A549 treated with CORT108297 at 1 μM for 4 hours (cell line): ENCODE data around the gene TAS1R3. TPM values are rescaled to one million over a fixed set of nuclear protein-coding genes. Genes with fewer than 3 reads are reported as not detected.

ENCODE experiments used
- total RNA-seq: library from RNA; stranded (reverse); fragments of 200-300 nt; extraction: Qiagen RNA extraction; gene quantifications from 5 replicates; pipeline ENCODE4 v1.2.3, GENCODE V29; 2022

Gene TAS1R3
- 0.12 to 0.17 TPM (median 0.14 TPM) in 5 replicates for total RNA-seq

DNA sequence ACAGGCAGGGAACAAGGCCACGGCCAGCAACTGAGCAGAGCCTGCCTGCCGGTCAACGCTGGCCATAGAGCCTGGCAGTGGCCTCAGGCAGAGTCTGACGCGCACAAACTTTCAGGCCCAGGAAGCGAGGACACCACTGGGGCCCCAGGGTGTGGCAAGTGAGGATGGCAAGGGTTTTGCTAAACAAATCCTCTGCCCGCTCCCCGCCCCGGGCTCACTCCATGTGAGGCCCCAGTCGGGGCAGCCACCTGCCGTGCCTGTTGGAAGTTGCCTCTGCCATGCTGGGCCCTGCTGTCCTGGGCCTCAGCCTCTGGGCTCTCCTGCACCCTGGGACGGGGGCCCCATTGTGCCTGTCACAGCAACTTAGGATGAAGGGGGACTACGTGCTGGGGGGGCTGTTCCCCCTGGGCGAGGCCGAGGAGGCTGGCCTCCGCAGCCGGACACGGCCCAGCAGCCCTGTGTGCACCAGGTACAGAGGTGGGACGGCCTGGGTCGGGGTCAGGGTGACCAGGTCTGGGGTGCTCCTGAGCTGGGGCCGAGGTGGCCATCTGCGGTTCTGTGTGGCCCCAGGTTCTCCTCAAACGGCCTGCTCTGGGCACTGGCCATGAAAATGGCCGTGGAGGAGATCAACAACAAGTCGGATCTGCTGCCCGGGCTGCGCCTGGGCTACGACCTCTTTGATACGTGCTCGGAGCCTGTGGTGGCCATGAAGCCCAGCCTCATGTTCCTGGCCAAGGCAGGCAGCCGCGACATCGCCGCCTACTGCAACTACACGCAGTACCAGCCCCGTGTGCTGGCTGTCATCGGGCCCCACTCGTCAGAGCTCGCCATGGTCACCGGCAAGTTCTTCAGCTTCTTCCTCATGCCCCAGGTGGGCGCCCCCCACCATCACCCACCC is at the start of gene TAS1R3:
Gene TAS1R3, plus strand, starts transcription at position 213 of the 898 bp plus-strand sequence. Its CDS starts 66 bp downstream, at position 279.

DNA sequence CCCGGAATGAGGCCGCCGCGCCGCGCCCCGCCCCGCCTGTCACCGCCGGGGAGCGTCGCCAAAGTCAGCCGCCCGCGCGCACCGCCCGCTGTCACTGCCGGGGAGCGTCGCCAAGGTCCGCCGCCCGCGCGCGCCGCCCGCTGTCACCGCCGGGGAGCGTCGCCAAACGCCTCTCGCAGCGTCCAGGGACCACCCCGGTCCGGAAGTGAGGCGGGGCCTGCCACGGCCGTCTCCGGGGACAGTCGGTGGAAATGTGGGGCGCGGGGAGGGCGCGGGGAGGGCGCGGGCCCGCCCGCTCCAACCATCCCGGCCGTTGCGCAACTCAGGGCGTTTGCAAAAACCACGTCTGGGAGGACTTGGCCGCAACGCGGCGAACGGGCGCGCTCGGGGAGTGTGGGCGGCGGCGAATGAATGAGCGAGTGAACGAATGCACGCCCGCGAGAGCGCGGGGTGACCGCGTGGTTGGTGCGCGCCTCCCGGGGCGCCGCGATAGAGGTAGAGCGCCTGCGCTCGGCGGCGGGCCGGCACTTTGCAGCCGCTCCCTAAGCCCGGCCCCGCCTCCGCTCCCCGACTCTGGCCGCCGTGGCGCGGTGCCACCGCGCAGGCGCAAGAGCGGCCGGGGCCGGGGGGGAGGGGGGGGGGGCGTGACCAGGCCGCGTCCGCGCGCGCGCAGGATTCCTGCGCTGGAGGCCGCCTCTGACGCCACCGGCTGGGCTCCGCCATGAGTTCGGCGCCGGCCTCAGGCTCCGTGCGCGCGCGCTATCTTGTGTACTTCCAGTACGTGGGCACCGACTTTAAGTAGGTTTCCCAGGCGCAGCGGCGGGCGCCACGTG is 22.9 kb upstream of the TAS1R3 start, which contains the start of the genes ACAP3 and PUSL1:
Gene ACAP3, minus strand, starts transcription at position 8 of the 833 bp plus-strand sequence. CDS start 115 bp downstream, outside the sequence.
Gene PUSL1, plus strand, starts transcription at position 675 of the 833 bp plus-strand sequence. Its CDS starts 47 bp downstream, at position 722.

DNA sequence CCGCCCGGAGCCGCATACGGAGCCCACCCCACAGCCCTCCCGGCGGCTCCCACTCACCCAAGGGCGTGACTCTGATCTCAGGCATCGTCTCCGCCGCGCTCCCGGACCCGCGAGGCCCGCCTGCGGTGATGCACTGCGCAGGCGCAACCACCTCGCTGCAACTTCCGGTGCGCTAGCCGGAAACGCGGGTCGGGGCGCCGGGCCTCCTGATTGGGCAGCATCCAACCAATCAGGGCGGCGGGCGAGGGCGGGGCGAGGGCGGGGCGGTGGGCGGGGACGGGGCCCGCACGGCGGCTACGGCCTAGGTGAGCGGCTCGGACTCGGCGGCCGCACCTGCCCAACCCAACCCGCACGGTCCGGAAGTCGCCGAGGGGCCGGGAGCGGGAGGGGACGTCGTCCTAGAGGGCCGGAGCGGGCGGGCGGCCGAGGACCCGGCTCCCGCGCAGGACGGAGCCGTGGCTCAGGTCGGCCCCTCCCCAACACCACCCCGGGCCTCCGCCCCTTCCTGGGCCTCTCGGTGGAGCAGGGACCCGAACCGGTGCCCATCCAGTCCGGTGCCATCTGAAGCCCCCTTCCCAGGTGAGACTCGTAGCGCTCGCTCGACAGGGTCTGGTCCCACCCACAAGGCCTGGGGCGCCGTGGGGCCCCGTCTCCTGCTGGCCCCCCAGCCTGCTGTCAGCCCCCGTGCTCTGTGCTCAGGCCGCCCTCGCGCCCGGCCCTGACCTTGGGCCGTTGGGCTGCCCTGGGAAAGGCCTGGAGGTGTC is 6.4 kb upstream of the TAS1R3 start, which contains the start of the genes CPTP and INTS11:
Gene CPTP, plus strand, starts transcription at position 279 of the 764 bp plus-strand sequence. CDS start 2,109 bp downstream, outside the sequence.
Gene INTS11, minus strand, starts transcription at position 137 of the 764 bp plus-strand sequence. Its CDS starts 52 bp downstream, at position 85.

DNA sequence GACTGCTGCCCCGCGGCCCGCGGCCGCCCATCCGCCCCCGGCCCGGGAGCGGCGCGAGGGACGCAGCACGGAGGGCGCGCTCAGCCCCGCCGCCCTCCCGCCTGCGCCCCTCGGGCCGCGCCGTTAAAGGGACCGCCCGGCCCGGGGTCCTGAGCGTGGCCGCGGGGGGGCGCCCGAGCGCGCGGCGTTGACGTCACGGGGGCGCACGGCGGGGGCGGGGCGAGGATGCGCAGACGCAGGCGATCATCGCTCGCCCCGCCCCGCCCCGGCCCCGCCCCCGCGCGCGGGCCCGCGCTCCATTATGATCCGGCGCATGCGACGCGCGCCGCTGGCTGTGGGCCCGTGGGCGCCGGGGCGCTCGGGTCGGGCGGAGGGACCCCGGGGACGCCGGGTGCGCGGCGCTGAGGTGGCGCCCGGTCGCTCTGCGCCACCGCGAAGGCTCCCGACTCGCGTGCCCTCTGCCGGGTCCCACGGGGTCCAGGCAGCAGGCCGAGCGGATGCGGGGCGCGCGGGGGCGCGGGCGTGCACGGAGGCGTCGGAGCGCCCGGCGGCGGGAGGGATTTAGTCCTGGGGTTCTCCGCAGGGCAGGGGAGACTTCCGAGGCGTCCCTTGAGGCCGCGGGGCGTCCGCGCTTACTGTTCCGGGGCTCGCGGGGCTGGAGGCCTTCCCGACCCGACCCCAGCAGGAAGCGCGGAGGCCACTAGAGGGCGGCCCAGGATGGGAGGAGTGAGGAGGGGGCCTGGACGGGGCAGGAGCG is 18.4 kb downstream of the TAS1R3 start, which contains the start of gene DVL1:
Gene DVL1, minus strand, starts transcription at position 163 of the 757 bp plus-strand sequence. CDS start 353 bp downstream, outside the sequence.

DNA sequence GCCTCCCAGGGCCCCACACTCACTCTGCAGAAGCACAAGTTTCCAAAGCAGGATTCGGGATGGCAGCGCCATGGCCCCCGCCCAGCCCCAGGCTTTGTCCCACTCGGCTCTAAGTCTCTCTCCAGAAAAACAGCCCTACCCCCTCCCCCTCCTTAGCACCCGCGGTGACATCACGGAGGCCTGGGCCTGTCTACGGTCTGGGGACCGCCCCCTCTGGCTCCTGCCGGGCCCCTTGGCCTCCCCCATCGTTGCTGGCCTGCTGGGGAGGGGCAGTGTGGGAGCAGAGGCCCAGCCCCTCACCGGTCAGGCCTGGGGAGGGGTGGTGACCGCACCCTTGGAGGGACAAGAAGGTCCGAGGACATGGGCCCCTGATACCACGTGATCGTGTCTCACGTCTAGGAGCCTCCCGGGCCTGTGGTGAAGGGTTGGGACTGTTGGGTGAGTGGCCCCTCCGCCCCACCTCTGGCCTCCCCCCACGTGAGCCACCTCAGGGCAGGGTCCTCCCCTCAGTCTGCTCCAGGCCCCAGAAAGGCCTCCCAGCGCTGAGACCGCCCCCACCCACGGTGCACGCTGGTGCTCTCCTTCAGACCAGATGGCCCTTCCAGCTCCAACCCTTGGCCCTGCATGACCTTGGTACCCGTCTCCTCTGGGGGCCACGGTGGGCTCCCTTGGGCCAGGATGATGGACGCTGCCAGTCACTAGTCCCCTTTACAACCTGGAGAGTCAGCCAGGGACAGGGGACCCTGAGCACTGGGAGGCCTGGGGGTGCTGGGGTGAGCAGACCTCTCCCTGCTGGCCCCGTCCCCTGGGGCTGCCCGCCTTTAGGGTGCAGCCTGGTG is 27.6 kb downstream of the TAS1R3 start, which contains the start of gene MXRA8:
Gene MXRA8, minus strand, starts transcription at position 123 of the 839 bp plus-strand sequence. Its CDS starts 51 bp downstream, at position 72.

DNA sequence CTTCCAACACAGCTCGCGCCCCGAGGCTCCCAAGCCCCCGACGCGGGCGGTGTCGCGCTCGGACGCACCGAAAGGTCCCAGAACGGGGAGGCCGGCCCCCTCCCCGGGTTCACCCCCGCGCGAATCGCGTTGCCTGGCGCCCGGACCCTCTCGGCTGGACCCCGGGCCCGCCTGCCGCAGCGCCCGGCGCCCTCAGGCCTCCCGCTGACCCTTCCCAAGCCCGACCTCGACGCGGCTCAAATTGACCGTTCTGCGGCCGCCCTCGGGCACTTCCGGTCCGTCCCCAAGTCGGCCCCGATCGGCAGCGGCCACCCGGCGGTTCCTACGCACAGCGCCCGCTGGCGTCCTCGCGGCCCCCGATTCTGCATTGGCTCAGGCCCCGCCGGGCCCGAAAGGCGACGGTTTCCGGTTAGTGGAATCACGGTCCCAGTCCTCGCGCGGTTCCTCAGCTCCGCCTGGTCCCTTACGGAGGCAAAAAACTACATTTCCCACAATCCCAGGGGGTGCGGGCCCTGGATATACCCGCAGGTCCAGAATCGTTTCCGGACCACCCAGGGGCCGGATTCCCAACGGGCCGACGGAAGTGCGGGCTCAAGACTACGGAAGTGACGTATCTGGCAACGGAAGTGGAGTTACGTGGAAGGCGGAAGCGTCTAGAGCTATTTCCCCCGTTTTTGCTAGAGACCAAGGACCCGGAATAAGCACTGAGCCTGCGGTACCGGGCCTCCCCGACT is 44.0 kb downstream of the TAS1R3 start, which contains the start of gene AURKAIP1:
Gene AURKAIP1, minus strand, starts transcription at position 279 of the 734 bp plus-strand sequence. CDS start 451 bp downstream, outside the sequence.

Other genes starting within 250 kb of the TAS1R3 start
- gene C1orf159, start 215.2 kb upstream of the TAS1R3 start, total RNA-seq, result 10.2 to 16.2 TPM (median 15.4 TPM) in 5 replicates
- gene TTLL10, start 157.4 kb upstream of the TAS1R3 start, total RNA-seq, result not detected in 5 replicates
- gene TNFRSF18, start 124.7 kb upstream of the TAS1R3 start, total RNA-seq, result 0.11 to 0.25 TPM (median 0.15 TPM) in 3 of 5 replicates, not detected in the others
- gene TNFRSF4, start 117.1 kb upstream of the TAS1R3 start, total RNA-seq, result 0.07 to 0.18 TPM (median 0.13 TPM) in 4 of 5 replicates, not detected in the other
- gene SDF4, start 99.3 kb upstream of the TAS1R3 start, total RNA-seq, result 108 to 138 TPM (median 133 TPM) in 5 replicates
- 10.8 to 22.2 TPM (median 19.5 TPM) in 5 replicates for gene B3GALT6, start 99.0 kb upstream of the TAS1R3 start, total RNA-seq
- 1.4 to 2.3 TPM (median 1.8 TPM) in 5 replicates for gene C1QTNF12, start 84.6 kb upstream of the TAS1R3 start, total RNA-seq
- gene UBE2J2, start 57.4 kb upstream of the TAS1R3 start, total RNA-seq, result 38.8 to 48.3 TPM (median 46.8 TPM) in 5 replicates
- gene SCNN1D, start 50.8 kb upstream of the TAS1R3 start, total RNA-seq, result 0.70 to 1.7 TPM (median 1.3 TPM) in 5 replicates
- gene ACAP3, start 23.4 kb upstream of the TAS1R3 start, total RNA-seq, result 10.6 to 21.4 TPM (median 20.6 TPM) in 5 replicates
- gene PUSL1, start 22.7 kb upstream of the TAS1R3 start, total RNA-seq, result 17.0 to 27.7 TPM (median 26.5 TPM) in 5 replicates
- gene INTS11, start 6.6 kb upstream of the TAS1R3 start, total RNA-seq, result 42.4 to 66.0 TPM (median 63.3 TPM) in 5 replicates
- 15.8 to 23.0 TPM (median 21.1 TPM) in 5 replicates for gene CPTP, start 6.5 kb upstream of the TAS1R3 start, total RNA-seq
- 46.8 to 86.9 TPM (median 77.1 TPM) in 5 replicates for gene DVL1, start 18.1 kb downstream of the TAS1R3 start, total RNA-seq
- 0.07 to 0.29 TPM (median 0.27 TPM) in 5 replicates for gene MXRA8, start 27.3 kb downstream of the TAS1R3 start, total RNA-seq
- 103 to 195 TPM (median 175 TPM) in 5 replicates for gene AURKAIP1, start 43.9 kb downstream of the TAS1R3 start, total RNA-seq
- 37.8 to 63.9 TPM (median 59.4 TPM) in 5 replicates for gene CCNL2, start 68.1 kb downstream of the TAS1R3 start, total RNA-seq
- 128 to 150 TPM (median 137 TPM) in 5 replicates for gene MRPL20, start 76.0 kb downstream of the TAS1R3 start, total RNA-seq
- gene ANKRD65, start 90.0 kb downstream of the TAS1R3 start, total RNA-seq, result 0.04 to 0.07 TPM (median 0.06 TPM) in 4 of 5 replicates, not detected in the other
- 4.1 to 18.3 TPM (median 15.7 TPM) in 5 replicates for gene VWA1, start 104.4 kb downstream of the TAS1R3 start, total RNA-seq
- gene ATAD3C, start 118.4 kb downstream of the TAS1R3 start, total RNA-seq, result not detected in 5 replicates
- 1.2 to 3.5 TPM (median 3.1 TPM) in 5 replicates for gene ATAD3B, start 140.5 kb downstream of the TAS1R3 start, total RNA-seq
- gene ATAD3A, start 180.9 kb downstream of the TAS1R3 start, total RNA-seq, result 28.8 to 40.6 TPM (median 38.0 TPM) in 5 replicates
- 0.37 to 0.80 TPM (median 0.47 TPM) in 5 replicates for gene TMEM240, start 209.3 kb downstream of the TAS1R3 start, total RNA-seq
- gene SSU72, start 243.6 kb downstream of the TAS1R3 start, total RNA-seq, result 96.0 to 109 TPM (median 104 TPM) in 5 replicates